IPS-11a (cell line): ENCODE measurements around the gene S1PR3.
"Not testable (repeated sequence)": the region's sequence is repeated elsewhere in the genome, so short reads cannot be mapped to it uniquely, and the experiment has no call there.

Experiments used
- H3K4me3 ChIP-seq: one replicate; pipeline ENCODE4 v1.5.1; 2013; ENCODE audit warnings: low read depth, low read length, control low read depth

Gene S1PR3

GRCh38 chr9:88991066-88992034 is at the start of gene S1PR3:
Gene S1PR3, plus strand, starts transcription at chr9:88991468. Its CDS starts 9,733 bp downstream, at chr9:89001201.
- peak within 1 kb of the TSS; percentile 82 for H3K4me3 ChIP-seq

DNA sequence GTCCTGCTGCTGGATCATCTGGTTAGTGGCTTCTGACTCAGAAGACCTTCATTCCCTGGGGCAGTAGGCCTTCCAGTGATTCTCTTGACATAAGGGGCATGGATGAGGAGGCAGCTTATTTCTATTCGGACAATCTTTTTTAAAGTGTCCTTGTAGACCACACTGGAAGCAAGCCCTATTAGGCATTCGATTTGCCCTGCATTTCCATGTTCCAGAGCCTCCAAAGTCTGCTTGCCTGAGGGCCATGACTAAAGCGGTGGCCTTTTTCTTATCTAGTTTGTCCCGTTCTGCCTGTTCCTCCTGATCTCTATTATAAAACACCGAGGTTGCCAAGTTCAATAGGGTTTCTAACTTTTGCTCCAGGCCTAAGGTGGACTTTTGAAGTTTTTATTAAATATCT is 49.7 kb upstream of the S1PR3 start:
- not testable (repeated sequence) for H3K4me3 ChIP-seq

DNA sequence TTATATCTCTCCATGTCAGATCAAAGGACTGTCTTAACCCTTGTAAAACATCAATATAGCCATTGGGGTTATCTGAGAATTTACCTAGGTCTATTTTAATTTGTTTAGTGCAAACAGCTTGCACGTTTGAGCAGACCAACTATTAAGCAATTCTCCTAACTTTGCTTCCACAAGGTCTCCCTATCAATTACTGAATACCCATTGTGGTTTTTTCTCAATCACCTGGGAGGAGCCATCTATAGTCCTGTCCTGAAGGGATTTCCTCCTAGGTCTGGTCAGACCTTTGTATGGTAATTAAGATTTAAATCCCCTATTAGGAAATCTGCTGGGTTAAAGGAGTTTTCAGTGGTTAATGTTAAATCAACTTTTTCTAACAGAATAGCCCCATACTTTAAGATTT is 48.9 kb upstream of the S1PR3 start:
- no peak overlapping the region for H3K4me3 ChIP-seq

DNA sequence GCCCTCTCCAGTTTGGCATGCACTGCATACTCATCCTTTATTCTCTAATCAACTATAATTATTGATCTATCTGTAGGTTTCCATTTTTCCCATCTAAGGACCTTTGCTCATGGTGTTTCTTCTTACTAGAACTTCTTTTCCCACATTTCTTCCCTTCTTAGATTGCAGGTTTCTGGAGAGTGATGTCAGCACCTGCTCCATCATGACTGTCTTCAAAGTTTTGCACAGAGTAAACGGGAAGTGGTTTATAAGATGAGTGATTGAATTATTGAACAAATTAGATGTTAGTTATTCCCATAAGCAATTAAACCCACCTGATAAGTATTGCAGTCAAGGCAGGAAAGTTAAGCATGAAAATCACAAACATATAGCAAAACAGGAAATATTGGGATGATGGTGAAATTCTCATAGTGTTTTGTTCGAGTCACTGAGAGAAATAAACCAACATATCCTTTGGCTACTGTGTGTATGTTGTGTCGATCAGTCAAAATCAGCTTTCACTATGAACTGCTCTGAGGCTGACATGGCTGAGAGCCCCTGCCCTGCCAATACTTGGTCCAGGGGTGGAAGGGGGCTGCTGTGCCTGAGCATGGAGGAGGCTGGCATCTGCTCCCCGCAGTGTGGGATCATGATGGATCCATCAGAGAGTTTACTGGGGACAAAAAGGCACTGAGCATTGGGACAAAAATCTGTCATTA is 45.5 kb upstream of the S1PR3 start:
- H3K4me3 ChIP-seq: no peak overlapping the region

DNA sequence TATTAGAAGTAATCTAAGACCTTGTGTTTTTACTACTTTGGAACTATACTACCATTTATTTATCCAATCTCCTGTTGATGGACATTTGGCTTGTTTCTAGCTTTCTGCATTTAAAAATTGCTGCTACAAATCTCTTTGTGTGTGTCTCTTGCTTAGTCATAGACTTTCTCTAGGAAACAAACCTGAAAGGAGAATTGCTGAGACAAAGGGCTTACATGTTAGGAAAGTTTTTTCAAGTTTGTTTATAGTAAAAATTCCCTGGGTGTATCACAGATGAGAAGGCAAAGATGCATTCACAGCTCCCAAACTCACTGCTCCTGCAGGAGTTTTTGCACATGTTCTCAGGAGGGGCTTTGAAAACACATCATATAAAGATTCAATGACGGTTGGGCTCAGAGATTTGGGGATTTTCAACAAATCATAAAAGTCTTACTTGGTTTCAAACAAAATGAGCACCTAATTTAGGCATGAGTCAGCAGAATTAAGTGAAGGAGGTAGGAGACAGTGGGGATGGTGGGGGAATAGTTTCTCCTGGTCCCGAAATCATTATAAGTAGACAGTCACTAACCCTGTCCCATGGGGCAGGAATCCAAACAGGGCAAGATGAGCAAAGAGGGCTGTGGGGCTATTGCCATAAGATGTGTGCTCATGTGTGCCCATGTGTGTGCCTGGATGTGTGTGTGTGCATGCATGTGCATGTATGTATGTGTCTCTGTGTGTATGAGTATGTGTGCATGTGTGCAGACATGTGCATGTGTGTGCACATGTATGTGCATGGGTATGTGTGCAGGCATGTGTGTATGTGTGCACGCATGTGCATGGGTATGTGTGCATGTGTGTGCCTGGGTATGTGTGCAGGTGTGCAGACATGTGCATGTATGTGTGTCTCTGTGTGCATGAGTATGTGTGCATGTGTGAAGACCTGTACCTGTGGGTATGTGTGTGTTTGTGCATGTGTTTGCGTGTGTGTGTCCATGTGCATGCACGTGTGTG is 43.4 kb upstream of the S1PR3 start:
- H3K4me3 ChIP-seq: no peak overlapping the region

DNA sequence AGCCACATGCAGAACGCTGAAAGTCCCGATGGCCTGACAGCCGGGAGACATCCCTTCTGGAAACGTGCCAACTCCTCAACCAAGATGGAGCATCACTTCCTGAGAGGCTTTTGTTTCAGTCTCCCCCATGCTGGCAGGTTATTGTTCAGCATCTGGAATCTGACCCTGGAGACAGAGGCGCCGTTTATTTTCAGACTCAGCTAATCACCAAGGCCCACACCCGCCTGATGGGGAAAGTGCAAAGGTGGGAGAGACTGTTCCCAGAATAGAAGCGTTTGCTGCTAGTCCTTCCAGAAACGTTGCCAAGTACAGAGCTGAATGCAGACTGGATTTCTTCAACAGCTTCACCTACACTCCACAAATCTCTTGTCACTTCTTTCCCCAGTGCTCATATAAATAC is 41.8 kb upstream of the S1PR3 start:
- H3K4me3 ChIP-seq: no peak overlapping the region

GRCh38 chr9:88949961-88950340 is 41.3 kb upstream of the S1PR3 start:
- H3K4me3 ChIP-seq: no peak overlapping the region

DNA sequence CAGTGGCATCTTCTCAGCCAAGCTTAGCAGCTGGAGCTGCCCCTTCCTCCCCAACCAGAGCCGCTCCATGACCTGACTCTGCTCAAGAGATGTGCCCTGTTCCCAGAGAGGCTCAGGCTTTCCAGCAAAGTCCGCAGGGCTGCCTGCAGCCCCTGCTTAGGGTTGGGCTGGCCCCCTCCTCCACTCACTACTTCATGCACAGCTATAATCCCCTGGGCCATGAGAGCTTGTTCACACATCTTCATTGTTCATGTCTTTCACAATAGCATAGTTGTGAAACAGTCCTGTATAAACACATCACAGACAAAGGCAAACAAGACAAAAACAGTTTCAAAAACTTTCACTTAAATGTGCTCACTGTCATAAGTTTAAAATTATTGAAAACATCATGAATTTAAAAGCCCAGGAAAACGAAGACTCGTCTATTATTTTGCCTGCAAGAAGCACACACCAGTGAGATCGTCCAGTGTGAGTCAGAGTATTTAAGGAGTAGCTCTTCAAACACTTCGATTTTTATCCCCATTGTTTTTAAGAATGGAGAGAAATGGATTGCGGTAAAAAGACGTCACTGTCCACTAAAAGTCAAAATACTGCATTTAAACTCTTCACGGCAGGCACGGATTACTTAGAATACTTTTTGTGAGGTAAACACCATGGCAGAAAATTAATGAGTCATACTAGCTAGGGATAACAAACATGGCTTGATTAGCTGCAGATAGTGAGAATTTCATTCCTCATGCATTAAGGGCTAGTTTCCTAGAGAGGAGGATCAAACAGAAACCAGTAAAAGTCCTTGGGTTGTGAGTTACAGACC is 40.7 kb upstream of the S1PR3 start:
- H3K4me3 ChIP-seq: no peak overlapping the region

- H3K4me3 ChIP-seq: no peak overlapping the region
These were observed 40.1 kb upstream of the S1PR3 start for GRCh38 chr9:88951155-88951542.

GRCh38 chr9:88952086-88952615 is 39.1 kb upstream of the S1PR3 start:
- no peak overlapping the region for H3K4me3 ChIP-seq

DNA sequence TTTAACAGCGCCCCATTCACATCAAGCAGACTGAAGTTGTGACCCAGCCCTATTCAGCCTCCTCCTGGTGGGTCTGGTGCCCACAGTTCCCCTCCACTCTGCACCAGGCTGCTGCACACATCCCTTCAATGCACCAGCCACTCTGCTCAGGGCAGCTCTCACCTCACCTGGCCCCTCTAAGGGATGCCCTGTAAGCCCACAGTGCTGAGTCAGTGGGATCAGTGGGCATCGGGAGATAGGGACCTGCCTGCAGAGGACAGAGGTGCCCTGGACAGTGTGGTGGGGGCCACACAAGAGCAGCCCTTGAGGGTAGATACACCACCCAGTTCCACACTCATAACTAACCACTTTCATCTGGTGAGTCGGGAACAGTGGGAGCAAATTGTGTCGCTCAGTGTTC is 38.3 kb upstream of the S1PR3 start:
- no peak overlapping the region for H3K4me3 ChIP-seq

DNA sequence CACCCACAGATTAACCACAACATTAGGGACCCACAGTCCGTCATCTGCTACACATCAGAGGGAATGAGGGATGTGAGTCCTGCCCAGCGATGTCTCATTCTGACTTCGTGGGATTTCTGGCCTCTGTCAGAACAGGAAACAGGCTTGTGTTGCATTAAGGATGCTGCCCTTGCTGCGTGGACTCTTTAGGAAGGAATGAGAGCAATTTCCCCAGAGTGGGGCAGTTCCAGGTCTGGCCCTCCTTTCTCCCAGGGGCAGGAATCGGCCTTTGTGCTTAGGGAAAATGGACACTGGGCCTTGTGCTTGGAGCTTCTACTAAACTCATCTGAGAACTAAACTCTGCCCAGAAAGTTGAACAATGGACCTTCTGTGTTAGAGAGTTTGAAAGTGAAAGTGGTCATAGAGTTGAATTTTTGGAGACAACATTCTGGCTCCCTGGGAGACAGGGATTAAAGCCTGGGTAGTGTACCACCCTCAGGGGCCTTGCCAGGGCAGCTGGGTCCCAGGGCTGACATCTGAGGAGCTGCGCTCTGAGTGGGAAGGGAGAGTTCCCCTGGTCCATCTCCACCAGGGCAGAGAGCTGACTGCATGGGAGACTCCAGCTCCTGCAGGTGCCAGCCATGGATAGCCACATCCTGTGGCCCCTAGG is 37.8 kb upstream of the S1PR3 start:
- H3K4me3 ChIP-seq: no peak overlapping the region

- H3K4me3 ChIP-seq: no peak overlapping the region
These were observed 37.2 kb upstream of the S1PR3 start for GRCh38 chr9:88954066-88954465.

GRCh38 chr9:88957526-88957925 is 33.7 kb upstream of the S1PR3 start:
- H3K4me3 ChIP-seq: no peak overlapping the region

GRCh38 chr9:88959727-88960469 is 31.4 kb upstream of the S1PR3 start:
- H3K4me3 ChIP-seq: no peak overlapping the region

DNA sequence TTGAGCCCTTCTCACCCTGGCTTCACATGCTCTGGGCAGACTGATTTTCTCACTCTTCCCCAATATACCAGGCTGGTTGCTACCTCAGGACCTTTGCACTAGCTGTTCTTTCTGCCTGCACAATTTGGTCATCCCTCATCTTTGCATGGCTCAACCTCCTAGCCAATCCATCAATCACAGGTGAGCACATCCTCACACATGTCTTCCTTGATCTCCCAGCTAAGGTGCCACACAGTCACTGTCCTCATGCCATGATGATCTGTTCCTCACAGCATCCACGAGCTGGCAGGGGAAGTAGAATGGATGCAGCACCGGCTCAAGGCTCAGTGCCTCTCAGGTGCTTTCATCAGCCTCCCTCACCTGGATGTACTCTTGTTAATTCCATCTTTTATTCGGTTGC is 30.6 kb upstream of the S1PR3 start:
- no peak overlapping the region for H3K4me3 ChIP-seq

- H3K4me3 ChIP-seq: no peak overlapping the region
These were observed 25.8 kb upstream of the S1PR3 start for GRCh38 chr9:88965473-88965872.

- no peak overlapping the region for H3K4me3 ChIP-seq
These were observed 24.2 kb upstream of the S1PR3 start for GRCh38 chr9:88966894-88967676.
